Skin epidermis (tissue), 12 donors: ENCODE measurements around the gene MAPK9.
"Not testable (repeated sequence)": the region's sequence is repeated elsewhere in the genome, so short reads cannot be mapped to it uniquely, and the experiment has no call there.

ENCODE experiments used
- H3K27ac ChIP-seq, 21 experiments: fragments of 200-600 bp; sonication (generic) in 11 of 21; one replicate each; pipeline ENCODE4 v1.5.0; 2020; ENCODE audit warnings: mild to moderate bottlenecking in 3 of 21, inconsistent platforms in 2 of 21, moderate library complexity in 2 of 21
- H3K4me3 ChIP-seq, 7 experiments: fragments of 200-600 bp; sonication (generic) in 2 of 7; one replicate each; pipeline ENCODE4 v1.5.0; 2020; ENCODE audit warnings: inconsistent platforms in 2 of 7, mild to moderate bottlenecking in 2 of 7, moderate library complexity in 1 of 7

Gene MAPK9

GRCh38 chr5:180210077-180210476, 81.8 kb downstream of the MAPK9 start:
- not testable (repeated sequence) for H3K4me3 ChIP-seq, H3K27ac ChIP-seq

GRCh38 chr5:180209137-180209581, 82.7 kb downstream of the MAPK9 start, which contains the start of gene RASGEF1C:
Gene RASGEF1C, minus strand, starts transcription at chr5:180209211. Its CDS starts 71,159 bp downstream, at chr5:180138052.
- H3K27ac ChIP-seq: no peak within 1 kb of the TSS
- peak within 1 kb of the TSS in 2 of 7 experiments; percentile 22 to 31 for H3K4me3 ChIP-seq

GRCh38 chr5:180208435-180209081, 83.3 kb downstream of the MAPK9 start:
- Histone ChIP-seq H3K27ac (no peak overlapping the region), H3K4me3 (peak overlapping the region in 2 of 7 experiments; percentile 22 to 31)

- peak overlapping the region in 1 of 7 experiments; percentile 31 for H3K4me3 ChIP-seq
Observed at GRCh38 chr5:180208038-180208434, 83.8 kb downstream of the MAPK9 start.

GRCh38 chr5:180207593-180207992, 84.3 kb downstream of the MAPK9 start:
- Histone ChIP-seq H3K4me3 (no peak overlapping the region), H3K27ac (no peak overlapping the region)

More at GRCh38 chr5:180208038-180208434, 83.8 kb downstream of the MAPK9 start:
- H3K27ac ChIP-seq: no peak overlapping the region

GRCh38 chr5:180206993-180207392, 84.9 kb downstream of the MAPK9 start:
- H3K27ac ChIP-seq: no peak overlapping the region
- H3K4me3 ChIP-seq: no peak overlapping the region

GRCh38 chr5:180205916-180206315, 86.0 kb downstream of the MAPK9 start:
- Histone ChIP-seq H3K27ac (no peak overlapping the region), H3K4me3 (no peak overlapping the region)

- no peak overlapping the region for H3K4me3 ChIP-seq
- no peak overlapping the region for H3K27ac ChIP-seq
Observed at GRCh38 chr5:180204276-180204819, 87.5 kb downstream of the MAPK9 start.

GRCh38 chr5:180202939-180203573, 88.8 kb downstream of the MAPK9 start:
- Histone ChIP-seq H3K4me3 (no peak overlapping the region), H3K27ac (no peak overlapping the region)

- Histone ChIP-seq H3K4me3 (no peak overlapping the region), H3K27ac (no peak overlapping the region)
Observed at GRCh38 chr5:180201051-180201987, 90.6 kb downstream of the MAPK9 start.

- Histone ChIP-seq H3K4me3 (no peak overlapping the region), H3K27ac (no peak overlapping the region)
Observed at GRCh38 chr5:180199390-180199789, 92.5 kb downstream of the MAPK9 start.

GRCh38 chr5:180198208-180198607, 93.7 kb downstream of the MAPK9 start:
- Histone ChIP-seq H3K27ac (no peak overlapping the region), H3K4me3 (no peak overlapping the region)

- Histone ChIP-seq H3K27ac (no peak overlapping the region), H3K4me3 (no peak overlapping the region)
Observed at GRCh38 chr5:180197016-180197702, 94.7 kb downstream of the MAPK9 start.

GRCh38 chr5:180194410-180195345, 97.2 kb downstream of the MAPK9 start:
- no peak overlapping the region for H3K27ac ChIP-seq
- no peak overlapping the region for H3K4me3 ChIP-seq

GRCh38 chr5:180193749-180194375, 98.0 kb downstream of the MAPK9 start:
- no peak overlapping the region for H3K27ac ChIP-seq
- no peak overlapping the region for H3K4me3 ChIP-seq

- no peak overlapping the region for H3K27ac ChIP-seq
- H3K4me3 ChIP-seq: no peak overlapping the region
Observed at GRCh38 chr5:180191716-180192115, 100.2 kb downstream of the MAPK9 start.

- Histone ChIP-seq H3K4me3 (no peak overlapping the region), H3K27ac (no peak overlapping the region)
Observed at GRCh38 chr5:180187767-180188166, 104.1 kb downstream of the MAPK9 start.
